T-helper 2 cell treated with Interferon-gamma antibody and Interleukin-4, amounts not matched to agents 100 ng/mL and 5 ng/mL, for 36 hours (primary cell): ENCODE results near the gene DNAAF3. TPM values are rescaled to one million over a fixed set of nuclear protein-coding genes. Genes with fewer than 3 reads are reported as not detected.

Experiments
- intact Hi-C: fragments of 100-400 bp; cut with micrococcal nuclease; formaldehyde crosslinking; loops from one replicate; pipeline ENCODE4 v1.15.1; 2023
- total RNA-seq: library from RNA; stranded (reverse); gene quantifications from 2 replicates; pipeline ENCODE4 v1.2.3, GENCODE V29; 2022

Gene DNAAF3
- total RNA-seq, 1 donor from 2014 or later, result 0.18 TPM

DNA sequence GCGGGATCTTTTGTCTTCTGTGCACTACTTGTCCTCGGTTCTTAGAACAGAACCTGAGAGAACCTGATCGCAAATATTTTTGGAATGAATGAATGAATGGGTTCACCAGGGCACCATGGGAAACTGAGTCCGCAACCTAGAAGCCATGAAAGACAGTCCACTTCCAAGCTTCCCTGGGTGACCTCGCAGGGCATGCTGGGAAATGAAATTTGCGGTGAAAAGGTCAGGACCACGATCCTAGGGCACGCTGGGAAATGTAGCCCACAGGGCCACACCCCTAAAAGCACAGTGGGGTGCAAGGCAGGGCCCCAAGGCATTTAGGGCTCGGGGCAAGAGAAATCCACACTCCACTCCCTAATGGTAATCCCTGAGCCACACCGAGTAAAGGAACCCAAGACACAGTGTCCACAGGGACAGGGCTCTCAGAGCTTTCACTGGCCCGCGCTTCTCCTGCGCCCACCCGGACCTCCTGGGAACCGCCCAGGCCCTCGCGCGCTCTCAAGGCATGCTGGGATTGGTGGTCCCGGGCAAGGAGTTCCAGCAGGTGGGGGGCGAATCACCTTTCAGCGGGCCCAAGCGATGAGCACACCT is 47.9 kb downstream of the DNAAF3 start:
- intact Hi-C loops, result loop anchor here (5.0 kb wide), 1 partner anchor 289 kb away; the partner anchor contains the start of gene UBE2S

DNA sequence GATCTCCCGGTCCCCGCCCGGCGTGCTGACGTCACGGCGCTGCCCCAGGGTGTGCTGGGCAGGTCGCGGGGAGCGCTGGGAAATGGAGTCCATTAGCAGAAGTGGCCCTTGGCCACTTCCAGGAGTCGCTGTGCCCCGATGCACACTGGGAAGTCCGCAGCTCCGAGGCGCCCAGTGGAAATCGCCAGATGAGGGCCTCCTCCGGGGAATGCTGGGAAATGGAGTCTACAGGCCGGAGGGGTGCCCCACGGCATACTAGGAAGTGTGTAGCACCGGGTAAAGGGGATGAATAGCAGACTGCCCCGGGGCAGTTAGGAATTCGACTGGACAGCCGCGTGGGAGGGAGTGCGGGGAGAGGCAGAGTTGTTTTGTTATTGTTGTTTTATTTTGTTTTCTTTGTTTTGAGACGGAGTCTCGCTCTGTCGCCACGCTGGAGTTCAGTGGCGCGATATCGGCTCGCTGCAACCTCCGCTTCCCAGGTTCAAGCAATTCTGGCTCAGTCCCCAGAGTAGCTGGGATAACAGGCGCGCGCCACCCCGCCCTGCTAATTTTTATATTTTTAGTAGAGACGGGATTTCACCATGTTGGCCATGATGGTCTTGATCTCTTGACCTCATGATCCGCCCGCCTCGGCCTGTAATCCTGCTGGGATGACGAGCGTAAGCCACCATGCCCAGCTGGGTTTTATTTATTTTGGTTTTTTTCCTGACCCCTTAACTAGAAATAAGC is 48.6 kb downstream of the DNAAF3 start:
- intact Hi-C loops, result loop anchor here (1.0 to 5.0 kb wide), 9 partner anchors 37 to 1022 kb away; partner anchors contain the start of genes CNOT3, DNAAF3, FIZ1 and PPP6R1

DNA sequence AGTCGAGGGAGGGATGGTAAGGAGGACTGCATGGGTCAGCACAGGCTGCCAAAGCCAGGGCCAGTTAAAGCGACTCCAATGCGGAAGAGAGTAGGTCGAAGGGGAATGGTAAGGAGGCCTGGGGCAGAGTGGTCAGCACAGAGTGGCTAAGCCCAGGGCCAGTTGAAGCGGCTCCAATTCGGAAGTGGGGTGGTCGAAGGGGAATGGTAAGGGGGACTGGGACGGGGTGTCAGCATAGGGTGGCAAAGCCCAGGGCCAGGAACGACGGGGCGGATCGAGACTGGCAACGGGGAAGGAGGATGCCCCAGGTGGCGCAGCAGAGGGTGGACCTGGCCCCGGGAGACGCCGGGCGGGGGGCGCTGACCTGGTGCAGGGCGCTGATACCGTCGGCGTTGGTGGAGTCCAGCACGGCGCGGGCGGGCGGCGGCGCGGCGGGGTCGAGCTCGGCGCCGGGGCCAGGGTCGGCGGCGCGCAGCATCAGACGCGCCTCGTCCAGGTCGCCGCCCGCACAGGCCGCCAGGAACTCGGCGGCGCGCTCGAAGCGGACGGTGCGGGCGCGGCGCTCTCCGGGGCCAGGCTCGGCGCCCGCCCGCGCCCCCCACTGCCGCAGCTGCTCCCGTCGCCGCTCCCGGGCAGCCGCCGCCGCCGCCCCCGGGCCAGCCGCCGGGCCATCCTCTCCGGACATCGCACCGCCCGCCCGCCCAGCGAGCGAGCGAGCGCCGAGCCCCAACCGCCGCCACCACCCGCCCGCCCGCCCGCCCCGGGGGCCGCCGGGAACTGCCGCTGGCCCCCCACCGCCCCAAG is 49.4 kb downstream of the DNAAF3 start, which contains the start of gene PPP1R12C:
PPP1R12C (minus strand) TSS at position 779 of the 804 bp plus-strand sequence; CDS start at position 685, 94 bp downstream.
- intact Hi-C loops, result loop anchor here (1.0 to 5.0 kb wide), 9 partner anchors 36 to 1023 kb away; partner anchors contain the start of genes CNOT3, DNAAF3, FIZ1 and PPP6R1

DNA sequence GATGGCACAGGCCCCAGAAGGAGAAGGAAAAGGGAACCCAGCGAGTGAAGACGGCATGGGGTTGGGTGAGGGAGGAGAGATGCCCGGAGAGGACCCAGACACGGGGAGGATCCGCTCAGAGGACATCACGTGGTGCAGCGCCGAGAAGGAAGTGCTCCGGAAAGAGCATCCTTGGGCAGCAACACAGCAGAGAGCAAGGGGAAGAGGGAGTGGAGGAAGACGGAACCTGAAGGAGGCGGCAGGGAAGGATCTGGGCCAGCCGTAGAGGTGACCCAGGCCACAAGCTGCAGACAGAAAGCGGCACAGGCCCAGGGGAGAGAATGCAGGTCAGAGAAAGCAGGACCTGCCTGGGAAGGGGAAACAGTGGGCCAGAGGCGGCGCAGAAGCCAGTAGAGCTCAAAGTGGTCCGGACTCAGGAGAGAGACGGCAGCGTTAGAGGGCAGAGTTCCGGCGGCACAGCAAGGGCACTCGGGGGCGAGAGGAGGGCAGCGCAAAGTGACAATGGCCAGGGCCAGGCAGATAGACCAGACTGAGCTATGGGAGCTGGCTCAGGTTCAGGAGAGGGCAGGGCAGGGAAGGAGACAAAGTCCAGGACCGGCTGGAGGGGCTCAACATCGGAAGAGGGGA is 50.1 kb downstream of the DNAAF3 start:
- intact Hi-C loops, result loop anchor here (2.0 to 5.0 kb wide), 4 partner anchors 36 to 980 kb away; partner anchors contain the start of genes CNOT3, DNAAF3 and UBE2S

DNA sequence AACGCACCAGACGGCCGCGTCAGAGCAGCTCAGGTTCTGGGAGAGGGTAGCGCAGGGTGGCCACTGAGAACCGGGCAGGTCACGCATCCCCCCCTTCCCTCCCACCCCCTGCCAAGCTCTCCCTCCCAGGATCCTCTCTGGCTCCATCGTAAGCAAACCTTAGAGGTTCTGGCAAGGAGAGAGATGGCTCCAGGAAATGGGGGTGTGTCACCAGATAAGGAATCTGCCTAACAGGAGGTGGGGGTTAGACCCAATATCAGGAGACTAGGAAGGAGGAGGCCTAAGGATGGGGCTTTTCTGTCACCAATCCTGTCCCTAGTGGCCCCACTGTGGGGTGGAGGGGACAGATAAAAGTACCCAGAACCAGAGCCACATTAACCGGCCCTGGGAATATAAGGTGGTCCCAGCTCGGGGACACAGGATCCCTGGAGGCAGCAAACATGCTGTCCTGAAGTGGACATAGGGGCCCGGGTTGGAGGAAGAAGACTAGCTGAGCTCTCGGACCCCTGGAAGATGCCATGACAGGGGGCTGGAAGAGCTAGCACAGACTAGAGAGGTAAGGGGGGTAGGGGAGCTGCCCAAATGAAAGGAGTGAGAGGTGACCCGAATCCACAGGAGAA is 50.9 kb downstream of the DNAAF3 start:
- intact Hi-C loops, result loop anchor here (2.0 to 5.0 kb wide), 4 partner anchors 35 to 979 kb away; partner anchors contain the start of genes CNOT3, DNAAF3 and UBE2S

DNA sequence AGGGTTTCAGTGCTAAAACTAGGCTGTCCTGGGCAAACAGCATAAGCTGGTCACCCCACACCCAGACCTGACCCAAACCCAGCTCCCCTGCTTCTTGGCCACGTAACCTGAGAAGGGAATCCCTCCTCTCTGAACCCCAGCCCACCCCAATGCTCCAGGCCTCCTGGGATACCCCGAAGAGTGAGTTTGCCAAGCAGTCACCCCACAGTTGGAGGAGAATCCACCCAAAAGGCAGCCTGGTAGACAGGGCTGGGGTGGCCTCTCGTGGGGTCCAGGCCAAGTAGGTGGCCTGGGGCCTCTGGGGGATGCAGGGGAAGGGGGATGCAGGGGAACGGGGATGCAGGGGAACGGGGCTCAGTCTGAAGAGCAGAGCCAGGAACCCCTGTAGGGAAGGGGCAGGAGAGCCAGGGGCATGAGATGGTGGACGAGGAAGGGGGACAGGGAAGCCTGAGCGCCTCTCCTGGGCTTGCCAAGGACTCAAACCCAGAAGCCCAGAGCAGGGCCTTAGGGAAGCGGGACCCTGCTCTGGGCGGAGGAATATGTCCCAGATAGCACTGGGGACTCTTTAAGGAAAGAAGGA is 51.8 kb downstream of the DNAAF3 start:
- intact Hi-C loops, result loop anchor here (5.0 kb wide), 1 partner anchor 293 kb away; the partner anchor contains the start of gene UBE2S

DNA sequence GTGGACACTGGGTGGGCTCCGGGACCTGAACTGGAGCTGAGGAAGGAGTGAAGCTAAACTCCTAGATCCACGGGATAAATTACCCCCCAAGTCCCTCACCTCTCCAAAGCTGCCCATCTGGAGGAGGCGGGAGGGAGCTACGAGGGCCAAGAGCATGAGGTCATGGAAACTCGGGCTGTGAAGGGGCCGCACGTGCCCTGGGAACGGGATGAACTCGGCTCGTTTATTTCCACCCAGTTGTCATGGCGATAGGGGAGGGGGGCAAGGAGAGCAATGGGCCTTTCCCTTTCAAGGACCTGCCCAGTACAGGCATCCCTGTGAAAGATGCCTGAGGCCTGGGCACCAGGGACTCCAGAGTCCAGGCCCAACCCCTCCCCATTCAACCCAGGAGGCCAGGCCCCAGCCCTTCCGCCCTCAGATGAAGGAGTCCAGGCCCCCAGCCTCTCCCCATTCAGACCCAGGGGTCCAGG is 52.8 kb downstream of the DNAAF3 start:
- intact Hi-C loops, result no loop called here

DNA sequence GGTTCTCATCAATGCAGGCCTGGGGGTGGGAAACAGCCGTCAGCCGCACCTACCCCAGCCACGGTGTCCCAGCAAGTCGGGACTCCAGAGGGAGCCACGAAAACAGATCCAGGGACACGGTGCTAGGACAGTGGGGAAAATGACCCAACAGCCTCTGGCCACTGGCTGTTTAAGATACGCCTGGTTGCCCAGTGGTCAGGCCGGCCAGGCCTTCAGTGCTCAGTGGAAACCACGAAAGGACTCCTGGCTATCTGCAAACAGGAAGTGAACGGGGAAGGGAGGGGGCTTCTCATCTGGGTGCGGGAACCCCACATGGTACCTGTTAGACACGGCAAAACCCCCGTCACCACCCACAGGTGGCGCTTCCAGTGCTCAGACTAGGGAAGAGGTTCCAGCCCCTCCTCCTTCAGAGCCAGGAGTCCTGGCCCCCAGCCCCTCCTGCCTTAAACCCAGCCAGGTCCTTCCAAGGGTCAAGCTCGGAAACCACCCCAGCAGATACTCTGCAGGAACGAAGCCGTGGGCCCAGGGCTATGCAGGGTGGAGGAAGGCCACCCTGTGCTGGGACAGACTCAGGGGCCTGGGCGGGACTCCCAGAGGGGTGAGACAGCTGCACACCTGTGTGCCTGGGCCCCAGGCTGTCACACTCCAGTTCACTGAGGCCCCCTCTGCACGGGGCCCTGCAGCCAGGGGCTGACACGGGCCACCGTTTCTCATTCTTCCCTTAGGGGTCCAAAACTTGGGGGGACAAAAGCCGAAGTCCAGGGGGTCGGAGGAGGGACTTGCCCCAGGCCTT is 53.4 kb downstream of the DNAAF3 start:
- intact Hi-C loops, result no loop called here

DNA sequence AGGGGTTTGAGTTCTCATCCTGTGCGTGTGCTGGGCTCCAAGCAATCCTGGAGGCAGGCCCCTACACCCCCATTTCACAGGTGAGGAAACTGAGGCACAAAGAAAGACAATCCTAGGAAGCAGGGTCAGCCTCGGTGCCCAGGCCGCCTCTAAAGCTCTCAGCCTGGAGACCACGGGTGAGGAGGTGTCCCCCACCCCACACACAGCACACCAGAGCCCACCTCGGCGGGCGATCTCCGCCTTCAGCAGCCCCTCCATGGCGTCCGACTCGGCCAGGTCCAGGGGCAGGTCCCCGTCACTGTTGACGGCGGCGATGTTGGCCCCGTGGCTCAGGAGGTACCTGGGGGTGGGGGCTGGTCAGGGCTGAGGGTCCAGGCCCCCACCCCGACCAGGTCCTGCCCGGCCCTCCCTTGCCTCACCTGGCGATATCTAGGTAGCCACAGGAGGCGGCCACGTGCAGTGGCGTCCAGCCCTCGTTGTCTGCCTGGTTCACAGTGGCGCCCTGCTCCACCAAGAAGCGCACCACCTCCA is 54.1 kb downstream of the DNAAF3 start:
- intact Hi-C loops, result no loop called here

DNA sequence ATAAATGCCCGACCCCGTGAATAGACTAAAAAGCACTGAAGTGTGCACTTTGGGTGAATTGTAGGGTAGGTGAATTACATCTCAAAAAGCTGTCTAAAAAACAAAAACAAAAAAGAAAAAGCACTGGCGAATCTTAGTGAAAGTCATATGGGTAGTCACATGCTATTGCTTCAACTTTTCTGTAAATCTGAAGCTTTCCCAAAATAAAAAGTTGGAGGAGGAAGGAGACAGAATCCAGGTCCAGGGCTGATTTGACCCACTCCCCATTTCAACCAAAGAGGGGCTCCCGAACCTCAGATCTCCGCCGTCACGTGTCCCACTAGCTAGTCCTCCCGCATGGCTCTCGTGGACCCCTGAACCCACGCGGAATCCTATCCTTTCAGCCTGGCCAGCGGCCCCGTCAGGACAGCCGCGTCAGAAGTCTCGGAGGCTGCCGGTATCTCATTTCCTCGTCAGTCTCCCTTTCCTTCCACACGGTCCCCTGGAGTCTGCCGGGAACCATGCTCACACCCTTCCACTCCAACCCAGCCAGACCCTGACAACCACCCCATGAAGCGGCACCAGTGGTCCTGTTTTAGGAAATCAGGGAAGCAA is 55.1 kb downstream of the DNAAF3 start:
- intact Hi-C loops, result no loop called here

DNA sequence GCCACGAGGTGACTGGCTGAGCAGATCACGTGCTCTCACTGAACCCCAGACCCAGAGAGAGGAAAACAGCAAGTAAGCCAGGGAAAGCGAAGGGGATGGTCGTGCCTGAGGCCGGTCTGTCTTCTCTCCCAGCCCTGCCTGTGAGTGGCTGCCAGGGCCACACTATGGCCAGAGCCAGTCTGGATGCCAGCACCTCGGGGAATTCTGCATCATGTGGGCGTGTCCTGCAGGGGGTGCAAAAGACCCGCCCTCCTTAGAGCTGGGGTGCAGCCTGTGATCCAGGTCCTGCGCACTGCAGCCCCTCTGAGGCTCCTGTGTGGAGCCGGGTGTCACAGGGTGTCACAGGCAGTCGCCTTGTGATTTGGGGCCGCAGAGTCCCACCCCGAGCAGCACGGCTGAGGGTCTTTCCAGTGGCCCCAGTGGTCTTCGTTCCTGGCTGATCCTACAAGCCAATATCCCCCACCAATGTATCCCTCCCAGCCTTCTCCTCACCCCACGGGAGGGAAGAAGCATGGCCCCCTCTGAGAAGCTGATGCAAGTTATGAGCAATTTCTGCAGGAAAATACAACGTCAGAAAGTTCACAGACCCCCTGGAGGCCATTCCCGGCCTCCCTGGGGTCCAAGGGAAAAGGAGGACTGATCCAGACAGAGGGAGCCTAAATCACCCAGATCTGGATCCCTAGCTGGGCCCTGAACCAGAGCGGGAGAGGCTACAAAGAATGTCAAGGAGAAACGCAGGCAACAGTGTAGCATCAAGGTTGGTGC is 56.7 kb downstream of the DNAAF3 start:
- intact Hi-C loops, result no loop called here

Other genes starting within 250 kb of the DNAAF3 start
- not detected in 2 replicates for gene NLRP7, start 219.1 kb downstream of the DNAAF3 start, total RNA-seq
- gene NLRP2, start 200.2 kb downstream of the DNAAF3 start, total RNA-seq, result 13.5 and 17.9 TPM in 2 replicates
- 0.36 and 0.43 TPM in 2 replicates for gene GP6, start 128.3 kb downstream of the DNAAF3 start, total RNA-seq
- gene RDH13, start 103.5 kb downstream of the DNAAF3 start, total RNA-seq, result 16.5 and 18.4 TPM in 2 replicates
- 4.0 and 4.8 TPM in 2 replicates for gene EPS8L1, start 90.7 kb downstream of the DNAAF3 start, total RNA-seq
- 132 and 136 TPM in 2 replicates for gene PPP1R12C, start 49.0 kb downstream of the DNAAF3 start, total RNA-seq
- 0.34 and 0.48 TPM in 2 replicates for gene TNNT1, start 17.4 kb downstream of the DNAAF3 start, total RNA-seq
- not detected in 2 replicates for gene TNNI3, start 8.9 kb downstream of the DNAAF3 start, total RNA-seq
- gene SYT5, start 13.7 kb upstream of the DNAAF3 start, total RNA-seq, result not detected in 2 replicates
- not detected in 2 replicates for gene PTPRH, start 42.9 kb upstream of the DNAAF3 start, total RNA-seq
- 9.4 and 9.6 TPM in 2 replicates for gene TMEM86B, start 62.1 kb upstream of the DNAAF3 start, total RNA-seq
- 218 and 224 TPM in 2 replicates for gene PPP6R1, start 92.4 kb upstream of the DNAAF3 start, total RNA-seq
- gene HSPBP1, start 113.5 kb upstream of the DNAAF3 start, total RNA-seq, result 35.6 and 35.7 TPM in 2 replicates
- gene BRSK1, start 117.4 kb upstream of the DNAAF3 start, total RNA-seq, result 4.9 and 5.3 TPM in 2 replicates
- 0.39 and 0.89 TPM in 2 replicates for gene TMEM150B, start 158.7 kb upstream of the DNAAF3 start, total RNA-seq
- 17.5 and 18.9 TPM in 2 replicates for gene KMT5C, start 173.3 kb upstream of the DNAAF3 start, total RNA-seq
- gene COX6B2, start 188.1 kb upstream of the DNAAF3 start, total RNA-seq, result 0.45 and 0.64 TPM in 2 replicates
- not detected in 2 replicates for gene GARIN5B, start 196.6 kb upstream of the DNAAF3 start, total RNA-seq
- gene IL11, start 203.8 kb upstream of the DNAAF3 start, total RNA-seq, result 0.55 and 0.61 TPM in 2 replicates
- gene TMEM190, start 210.2 kb upstream of the DNAAF3 start, total RNA-seq, result not detected in 2 replicates
- gene TMEM238, start 217.7 kb upstream of the DNAAF3 start, total RNA-seq, result 10.3 and 11.7 TPM in 2 replicates
- gene RPL28, start 219.3 kb upstream of the DNAAF3 start, total RNA-seq, result 2,481 and 2,547 TPM in 2 replicates
- gene UBE2S, start 241.2 kb upstream of the DNAAF3 start, total RNA-seq, result 213 and 217 TPM in 2 replicates